Esophagus squamous epithelium (tissue), 5 donors: ENCODE results near the gene RNLS. TPM values are rescaled to one million over a fixed set of nuclear protein-coding genes. Genes with fewer than 3 reads are reported as not detected.

Source experiments
- DNase-seq: peaks from one replicate; lab custom pipeline; 2025; lab: John Stamatoyannopoulos, UW
- H3K27ac ChIP-seq, 4 donors: fragments of 200-600 bp; sonication (generic); one replicate each; pipeline ENCODE4 v1.5.1; 2016 to 2019; ENCODE audit warnings: mild to moderate bottlenecking in 1 of 4
- H3K27me3 ChIP-seq, 4 donors: fragments of 200-600 bp; sonication (generic); 1 replicate in 3 of 4; 2 replicates in 1 of 4; pipeline versions ENCODE4 v1.5.1 to v1.6.0; 2017 to 2021; ENCODE audit warnings: antibody characterized with exemption in 1 of 4
- H3K36me3 ChIP-seq, 3 donors: fragments of 200-600 bp; sonication (generic); one replicate each; pipeline ENCODE4 v1.5.1; 2016 to 2019
- H3K4me1 ChIP-seq, 3 donors: fragments of 200-600 bp; sonication (generic); one replicate each; pipeline ENCODE4 v1.5.1; 2017 to 2019
- H3K4me3 ChIP-seq, 4 donors: fragments of 200-600 bp; sonication (generic); 1 replicate in 3 of 4; 2 replicates in 1 of 4; pipeline ENCODE4 v1.5.1; 2016 to 2019; ENCODE audit warnings: mild to moderate bottlenecking in 2 of 4, moderate library complexity in 1 of 4
- H3K9me3 ChIP-seq, 3 donors: fragments of 200-600 bp; sonication (generic); one replicate each; pipeline ENCODE4 v1.5.1; 2016 to 2019
- POLR2A ChIP-seq, 4 donors: fragments of 450-650 bp; IDR thresholded peaks; one replicate each; pipeline ENCODE4 v1.6.1; 2017; ENCODE audit warnings: antibody characterized with exemption in 4 of 4, mild to moderate bottlenecking in 4 of 4, moderate library complexity in 3 of 4
- WGBS, 2 donors: methylation state at CpG; one replicate each; pipeline ENCODE4 v1.1.5; 2018; 5-methylcytosine and 5-hydroxymethylcytosine counted together
- intact Hi-C: fragments of 100-400 bp; cut with DNase I; formaldehyde crosslinking; loops from one replicate; pipeline ENCODE4 v1.15.0; 2022
- total RNA-seq, 4 donors: library from RNA; depleted of rRNA; stranded (reverse); fragments of >200 nt; gene quantifications; one replicate each; pipeline ENCODE4 v1.1.0, GENCODE V29; 2016
- TF ChIP-seq, protein P1 (sequence below), 6 experiments: fragments of 450-650 bp in 4 of 6; fragments of 200-600 bp in 2 of 6; sonication (generic) in 2 of 6; IDR thresholded peaks; one replicate each; pipeline ENCODE4 v1.5.1; 2016 to 2019; ENCODE audit warnings: antibody characterized with exemption in 6 of 6, mild to moderate bottlenecking in 4 of 6, moderate library complexity in 4 of 6
- donor health status: DM: yes; HTN: yes; CAD: no.

Gene RNLS
- total RNA-seq, 4 donors from 2014 or later = 7.9 to 13.5 (median 10.5) TPM

DNA sequence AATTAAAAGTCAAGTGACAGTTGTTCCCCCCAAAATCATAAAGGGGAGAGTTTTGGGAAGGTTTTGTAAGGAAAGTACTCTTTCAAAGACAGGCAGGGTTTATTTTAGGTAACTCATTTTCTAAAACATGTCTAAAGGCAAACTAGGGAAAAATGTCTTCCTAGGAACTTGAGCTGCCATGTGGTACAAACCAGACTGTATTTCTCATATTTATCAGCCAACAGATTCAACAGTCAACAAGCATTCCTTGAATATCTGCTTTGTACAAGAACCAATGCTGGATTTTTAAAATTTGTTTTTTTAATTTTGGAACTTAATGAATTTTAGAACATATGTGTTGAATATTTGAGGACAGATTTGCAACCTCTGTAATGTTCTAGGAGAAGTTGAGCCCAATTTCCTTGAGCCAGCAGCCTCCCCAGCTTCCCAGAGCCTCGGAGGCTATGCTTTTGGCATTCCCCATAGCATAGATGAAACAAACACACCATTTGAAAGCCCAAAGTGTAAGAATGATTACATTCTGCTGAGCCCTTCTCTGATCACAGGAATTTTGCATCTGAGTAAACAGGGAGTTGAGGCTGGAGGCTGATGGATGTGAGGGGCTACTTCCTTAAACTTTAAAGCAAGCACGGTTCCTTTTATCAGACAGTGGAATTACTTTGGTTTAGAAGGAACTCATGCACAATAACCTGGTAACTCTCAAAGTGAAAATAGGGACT, 345.1 kb downstream of the RNLS start:
- Histone ChIP-seq H3K27ac (peak overlapping the region in 2 of 4 donors; percentile 19 to 49), H3K4me1 (peaks cover 0 to 37% (median 5%) of the 10 kb centered on the region in 3 donors)
- intact Hi-C loops = no loop called here

DNA sequence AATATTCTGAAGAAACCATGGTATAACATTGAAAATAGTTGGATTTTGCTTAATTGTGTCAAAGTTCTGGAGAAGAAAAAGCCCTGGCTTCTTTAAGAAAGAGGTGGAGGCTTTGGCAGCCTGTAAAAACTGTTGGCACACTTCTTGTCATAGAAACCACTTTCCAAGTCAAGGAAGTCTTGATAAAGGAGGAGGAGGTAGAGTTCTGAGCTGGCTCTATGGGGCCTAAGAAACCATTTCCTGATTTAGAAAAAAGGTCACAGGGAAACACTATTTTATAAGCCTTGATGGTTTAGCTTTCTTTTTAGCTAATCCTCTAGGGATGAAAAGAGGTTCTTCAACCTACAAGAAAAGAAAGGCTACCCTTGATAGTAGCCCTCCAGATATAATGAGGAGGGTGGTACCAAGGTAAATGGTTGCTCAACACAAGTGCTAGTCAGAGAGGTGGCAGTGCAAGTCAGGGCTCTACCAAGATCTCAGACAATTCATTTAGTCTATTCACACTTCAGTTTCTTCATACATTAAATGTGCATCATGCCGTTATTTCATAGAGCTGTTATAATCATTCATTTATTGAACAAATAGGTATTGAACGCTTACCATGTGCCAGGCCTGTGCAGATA, 346.9 kb downstream of the RNLS start:
- Histone ChIP-seq H3K4me3 (no peak overlapping the region), H3K36me3 (no peaks in the 10 kb centered on the region), H3K9me3 (no peaks in the 10 kb centered on the region), H3K27me3 (no peaks in the 10 kb centered on the region), H3K4me1 (peaks cover 0 to 43% (median 7%) of the 10 kb centered on the region in 3 donors), H3K27ac (no peak overlapping the region)
- DNase-seq = no peak
- no peak for TF ChIP-seq POLR2A (IDR thresholded peaks at IDR 0.05)
- TF ChIP-seq, protein P1, sequence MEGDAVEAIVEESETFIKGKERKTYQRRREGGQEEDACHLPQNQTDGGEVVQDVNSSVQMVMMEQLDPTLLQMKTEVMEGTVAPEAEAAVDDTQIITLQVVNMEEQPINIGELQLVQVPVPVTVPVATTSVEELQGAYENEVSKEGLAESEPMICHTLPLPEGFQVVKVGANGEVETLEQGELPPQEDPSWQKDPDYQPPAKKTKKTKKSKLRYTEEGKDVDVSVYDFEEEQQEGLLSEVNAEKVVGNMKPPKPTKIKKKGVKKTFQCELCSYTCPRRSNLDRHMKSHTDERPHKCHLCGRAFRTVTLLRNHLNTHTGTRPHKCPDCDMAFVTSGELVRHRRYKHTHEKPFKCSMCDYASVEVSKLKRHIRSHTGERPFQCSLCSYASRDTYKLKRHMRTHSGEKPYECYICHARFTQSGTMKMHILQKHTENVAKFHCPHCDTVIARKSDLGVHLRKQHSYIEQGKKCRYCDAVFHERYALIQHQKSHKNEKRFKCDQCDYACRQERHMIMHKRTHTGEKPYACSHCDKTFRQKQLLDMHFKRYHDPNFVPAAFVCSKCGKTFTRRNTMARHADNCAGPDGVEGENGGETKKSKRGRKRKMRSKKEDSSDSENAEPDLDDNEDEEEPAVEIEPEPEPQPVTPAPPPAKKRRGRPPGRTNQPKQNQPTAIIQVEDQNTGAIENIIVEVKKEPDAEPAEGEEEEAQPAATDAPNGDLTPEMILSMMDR (IDR thresholded peaks at IDR 0.05) = no peak
- intact Hi-C loops = no loop called here
- WGBS, 2 donors = 82 to 94% methylated on average over 2 of the region's 2 CpGs

More for the DNA sequence above, 345.1 kb downstream of the RNLS start:
- no peaks in the 10 kb centered on the region for H3K36me3 ChIP-seq
- 44 to 49% methylated on average over 2 of the region's 2 CpGs for WGBS, 2 donors
- H3K27me3 ChIP-seq = no peaks in the 10 kb centered on the region
- no peak for DNase-seq
- H3K9me3 ChIP-seq = no peaks in the 10 kb centered on the region
- no peak overlapping the region for H3K4me3 ChIP-seq
- TF ChIP-seq, protein P1 (IDR thresholded peaks at IDR 0.05) = no peak
- TF ChIP-seq POLR2A (IDR thresholded peaks at IDR 0.05) = no peak

DNA sequence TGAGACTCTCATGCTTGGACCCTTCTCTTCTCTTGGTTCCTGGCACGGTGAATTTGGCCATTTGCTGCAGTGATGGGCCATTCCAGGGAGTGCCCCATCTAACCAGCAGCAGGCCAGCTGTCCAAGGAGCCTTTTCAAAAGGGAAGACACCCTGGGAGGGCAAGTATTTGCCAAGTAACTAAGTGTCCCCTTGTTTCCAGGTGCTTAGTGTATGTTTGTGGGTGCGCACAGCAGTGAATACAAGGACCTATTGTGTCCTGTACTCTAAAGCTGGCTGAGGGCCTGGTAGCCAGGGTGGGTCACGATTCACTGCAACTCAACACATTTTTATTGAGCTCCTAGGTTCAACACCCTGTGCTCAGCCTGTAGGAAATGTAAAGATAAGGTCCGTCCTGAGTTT, 348.8 kb downstream of the RNLS start:
- DNase-seq = no peak
- Histone ChIP-seq H3K9me3 (no peaks in the 10 kb centered on the region), H3K27ac (peak overlapping the region in 2 of 4 donors; percentile 3 to 43), H3K4me1 (peaks cover 0 to 41% (median 7%) of the 10 kb centered on the region in 3 donors), H3K27me3 (no peaks in the 10 kb centered on the region), H3K36me3 (no peaks in the 10 kb centered on the region), H3K4me3 (no peak overlapping the region)
- intact Hi-C loops = no loop called here
- TF ChIP-seq, protein P1 (IDR thresholded peaks at IDR 0.05) = no peak
- TF ChIP-seq POLR2A (IDR thresholded peaks at IDR 0.05) = no peak
- WGBS, 2 donors = 73 to 76% methylated on average over 4 of the region's 4 CpGs

DNA sequence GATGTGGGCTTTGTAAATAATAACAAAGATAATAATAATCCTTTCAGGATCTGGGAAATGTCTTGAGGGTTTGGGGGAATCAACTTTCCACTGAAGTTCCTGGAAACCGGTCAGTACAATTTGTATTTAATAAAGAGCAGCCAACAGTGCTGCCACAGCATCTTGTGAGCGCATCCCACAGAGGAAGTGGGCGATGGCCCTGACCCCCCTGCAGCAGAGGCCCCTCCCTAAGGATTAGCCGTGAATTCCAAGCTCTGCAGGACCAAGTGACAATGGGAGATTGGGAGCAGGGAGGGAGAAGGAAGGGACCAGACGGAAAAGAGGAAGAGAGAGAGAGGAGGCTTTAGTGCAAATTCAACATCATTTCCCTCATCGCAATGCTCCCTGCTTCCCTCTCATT, 349.2 kb downstream of the RNLS start:
- 66 to 77% methylated on average over 6 of the region's 6 CpGs for WGBS, 2 donors

More for the DNA sequence above, 349.2 kb downstream of the RNLS start:
- intact Hi-C loops = no loop called here
- no peak overlapping the region for H3K4me3 ChIP-seq
- H3K9me3 ChIP-seq = no peaks in the 10 kb centered on the region
- no peak for DNase-seq
- peak overlapping the region in 2 of 4 donors; percentile 3 to 43 for H3K27ac ChIP-seq
- no peaks in the 10 kb centered on the region for H3K27me3 ChIP-seq
- TF ChIP-seq, protein P1 (IDR thresholded peaks at IDR 0.05) = no peak
- TF ChIP-seq POLR2A (IDR thresholded peaks at IDR 0.05) = no peak
- peaks cover 0 to 37% (median 7%) of the 10 kb centered on the region in 3 donors for H3K4me1 ChIP-seq
- no peaks in the 10 kb centered on the region for H3K36me3 ChIP-seq
